Measurements from ENCODE around the gene KHDRBS2.

The KHDRBS2 gene

GRCh38 chr6:62009445-62009844, 276.6 kb downstream of the KHDRBS2 start:
- DNase-seq = no peak

GRCh38 chr6:61989616-61990015, 296.4 kb downstream of the KHDRBS2 start:
- no peak for DNase-seq

GRCh38 chr6:61980622-61981021, 305.4 kb downstream of the KHDRBS2 start:
- no peak for DNase-seq

GRCh38 chr6:61977947-61978346, 308.1 kb downstream of the KHDRBS2 start:
- no peak for DNase-seq

GRCh38 chr6:61977099-61977498, 308.9 kb downstream of the KHDRBS2 start:
- no peak for DNase-seq

GRCh38 chr6:61959196-61959595, 326.8 kb downstream of the KHDRBS2 start:
- DNase-seq = no peak

GRCh38 chr6:61953851-61954250, 332.2 kb downstream of the KHDRBS2 start:
- DNase-seq = no peak

GRCh38 chr6:61951586-61951985, 334.4 kb downstream of the KHDRBS2 start:
- DNase-seq = no peak

- DNase-seq = no peak
Measured at GRCh38 chr6:61950811-61951210, 335.2 kb downstream of the KHDRBS2 start.

- DNase-seq = no peak
Measured at GRCh38 chr6:61949971-61950370, 336.1 kb downstream of the KHDRBS2 start.

- no peak for DNase-seq
Measured at GRCh38 chr6:61949161-61949560, 336.9 kb downstream of the KHDRBS2 start.

GRCh38 chr6:61947311-61947947, 338.6 kb downstream of the KHDRBS2 start:
- DNase-seq = no peak

GRCh38 chr6:61940919-61941318, 345.1 kb downstream of the KHDRBS2 start:
- no peak for DNase-seq

- no peak for DNase-seq
Measured at GRCh38 chr6:61935242-61935846, 350.7 kb downstream of the KHDRBS2 start.

GRCh38 chr6:61909486-61909885, 376.5 kb downstream of the KHDRBS2 start:
- no peak for DNase-seq

GRCh38 chr6:61901748-61902147, 384.3 kb downstream of the KHDRBS2 start:
- DNase-seq = no peak

GRCh38 chr6:61894536-61894935, 391.5 kb downstream of the KHDRBS2 start:
- DNase-seq = no peak

GRCh38 chr6:61887423-61887822, 398.6 kb downstream of the KHDRBS2 start:
- DNase-seq = no peak

GRCh38 chr6:61886608-61887259, 399.3 kb downstream of the KHDRBS2 start:
- no peak for DNase-seq

GRCh38 chr6:61869632-61870400, 416.2 kb downstream of the KHDRBS2 start:
- DNase-seq = no peak

- DNase-seq = no peak
Measured at GRCh38 chr6:61868507-61869080, 417.4 kb downstream of the KHDRBS2 start.

- DNase-seq = no peak
Measured at GRCh38 chr6:61867635-61868034, 418.4 kb downstream of the KHDRBS2 start.

- no peak for DNase-seq
Measured at GRCh38 chr6:61857541-61857940, 428.5 kb downstream of the KHDRBS2 start.

Data from 8988T (cell line).